ENCODE results near the gene RPIA. TPM values are rescaled to one million over a fixed set of nuclear protein-coding genes. Genes with fewer than 3 reads are reported as not detected.

RPIA gene
- polyA plus RNA-seq, 2 of the 4 experiments (the other 2 are of a cell fraction): 23.3 to 27.0 TPM

- DNase-seq (ENCODE audit: low read depth in 1 of 2, low spot score in 1 of 2) (no peak), FAIRE-seq (no peak), ATAC-seq (no peak)
- Histone ChIP-seq H3K4me1 (no peaks in the 10 kb centered on the region), H3K4me3 (no peak overlapping the region), H3K9me3 (no peaks in the 10 kb centered on the region), H3K4me2 (no peak overlapping the region), H3K27ac (no peak overlapping the region)
- TF ChIP-seq HES2 (IDR thresholded peaks at IDR 0.05) (no peak), NR3C1 (IDR thresholded peaks at IDR 0.05) (no peak), HOXB13 (CRISPR knock-in tag; IDR thresholded peaks at IDR 0.05; ENCODE audit: low read depth) (no peak), RNF2 (IDR thresholded peaks at IDR 0.05; ENCODE audit: borderline replicate concordance, low read depth) (no peak), MAX (IDR thresholded peaks at IDR 0.05) (no peak), RARB (CRISPR knock-in tag; IDR thresholded peaks at IDR 0.05) (no peak), JUN (IDR thresholded peaks at IDR 0.05) (no peak), HMGXB4 (CRISPR knock-in tag; IDR thresholded peaks at IDR 0.05; ENCODE audit: borderline replicate concordance) (no peak), MAZ (IDR thresholded peaks at IDR 0.05; ENCODE audit: borderline replicate concordance, low read depth, low read length) (no peak), KDM5A (IDR thresholded peaks at IDR 0.05) (no peak), NFE2L2 (conservative IDR thresholded peaks at IDR 0.05; ENCODE audit: low read length) (no peak), GATA3 (IDR thresholded peaks at IDR 0.05; ENCODE audit: borderline replicate concordance) (no peak), HOXA7 (CRISPR knock-in tag; IDR thresholded peaks at IDR 0.05) (no peak), TFCP2L1 (CRISPR knock-in tag; IDR thresholded peaks at IDR 0.05) (no peak)
- POLR2A ChIA-PET: no interaction called here
- WGBS (ENCODE audit: missing lambda C conversion rate): 90% methylated on average over 3 of the region's 3 CpGs
- CTCF ChIA-PET: interaction anchor here (1.0 to 2.5 kb wide), 5 partner anchors 11 to 122 kb away, joined by 3 to 10 read pairs (median 3); partner anchors contain the start of gene RPIA
These were observed 60.3 kb downstream of the RPIA start for GRCh38 chr2:88751768-88752167.

GRCh38 chr2:88753833-88754584 lies 62.5 kb downstream of the RPIA start:
- no peaks in the 10 kb centered on the region for H3K4me1 ChIP-seq
- ChIA-PET CTCF (interaction anchor here (1.8 to 1.9 kb wide), 2 partner anchors 14 to 117 kb away, joined by 3 to 7 read pairs; no protein-coding TSS in a partner anchor), POLR2A (no interaction called here)
- 85% methylated on average over 4 of the region's 4 CpGs for WGBS (ENCODE audit: missing lambda C conversion rate)
- H3K9me3 ChIP-seq: peaks cover 10% of the 10 kb centered on the region; the same call in 2 of the 3 replicates
- ATAC-seq (no peak), FAIRE-seq (no peak), DNase-seq (ENCODE audit: low read depth in 1 of 2, low spot score in 1 of 2) (no peak)
- no peak overlapping the region for H3K4me3 ChIP-seq
- no peak for TF ChIP-seq HMGXB4 (CRISPR knock-in tag; IDR thresholded peaks at IDR 0.05; ENCODE audit: borderline replicate concordance)
- TF ChIP-seq CBX2 (IDR thresholded peaks at IDR 0.05; ENCODE audit: borderline replicate concordance, low read depth): no peak
- TF ChIP-seq NFE2L2 (conservative IDR thresholded peaks at IDR 0.05; ENCODE audit: low read length): no peak
- no peak for TF ChIP-seq POLR2AphosphoS2 (conservative IDR thresholded peaks at IDR 0.05; ENCODE audit: low read length)
- TF ChIP-seq SREBF2 (IDR thresholded peaks at IDR 0.05): no peak
- TF ChIP-seq FOXS1 (CRISPR knock-in tag; IDR thresholded peaks at IDR 0.05): no peak
- TF ChIP-seq HOXA7 (CRISPR knock-in tag; IDR thresholded peaks at IDR 0.05): no peak
- no peak for TF ChIP-seq HOXB5 (CRISPR knock-in tag; IDR thresholded peaks at IDR 0.05)
- TF ChIP-seq POLR2A (IDR thresholded peaks at IDR 0.05; ENCODE audit: low read length): no peak
- TF ChIP-seq RFX5 (IDR thresholded peaks at IDR 0.05): no peak
- TF ChIP-seq NR3C1 (IDR thresholded peaks at IDR 0.05): no peak
- TF ChIP-seq MAFK (IDR thresholded peaks at IDR 0.05; ENCODE audit: partially characterized antibody): no peak
- TF ChIP-seq EHF (CRISPR knock-in tag; IDR thresholded peaks at IDR 0.05): no peak
- no peak for TF ChIP-seq USF2 (IDR thresholded peaks at IDR 0.05)
- TF ChIP-seq HEYL (CRISPR knock-in tag; IDR thresholded peaks at IDR 0.05): no peak
- TF ChIP-seq FOSL2 (IDR thresholded peaks at IDR 0.05): no peak
- TF ChIP-seq FOSL2 (CRISPR knock-in tag; IDR thresholded peaks at IDR 0.05): no peak
- TF ChIP-seq CHD2 (IDR thresholded peaks at IDR 0.05; ENCODE audit: low read length, partially characterized antibody): no peak
- TF ChIP-seq ZSCAN20 (CRISPR knock-in tag; IDR thresholded peaks at IDR 0.05): no peak
- no peak overlapping the region for H3K4me2 ChIP-seq
- no peak overlapping the region for H3K27ac ChIP-seq

Data from A549 (cell line).